GM18858 (cell line): ENCODE data around the gene PITPNC1.
"Not testable (repeated sequence)": the region's sequence is repeated elsewhere in the genome, so short reads cannot be mapped to it uniquely, and the experiment has no call there.

Experiments
- ATAC-seq: cut with Tn5 transposase; IDR thresholded peaks from one replicate; pipeline ENCODE4 v1.9.1; 2021; ENCODE audit not compliant: unreplicated experiment

The PITPNC1 gene

DNA sequence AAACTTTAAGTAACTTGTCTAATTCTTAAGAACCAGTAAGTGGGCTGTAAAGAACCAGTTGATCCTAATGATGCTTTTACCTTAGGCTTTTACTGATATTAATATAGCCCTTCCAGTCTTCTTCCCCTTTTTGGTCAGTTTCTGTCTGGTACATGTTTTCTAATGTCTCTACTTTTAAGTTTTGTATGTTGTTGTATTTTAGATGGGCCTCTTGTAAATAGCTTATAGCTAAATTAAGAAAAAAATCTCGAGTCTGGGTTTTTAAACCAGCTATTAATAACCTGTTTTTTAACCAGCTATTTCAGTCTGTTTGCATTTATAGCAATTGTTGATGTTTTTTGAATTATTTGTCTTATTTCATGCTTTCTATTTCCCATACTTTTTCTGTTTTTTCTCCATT is 79.0 kb downstream of the PITPNC1 start:
- ATAC-seq: no peak

DNA sequence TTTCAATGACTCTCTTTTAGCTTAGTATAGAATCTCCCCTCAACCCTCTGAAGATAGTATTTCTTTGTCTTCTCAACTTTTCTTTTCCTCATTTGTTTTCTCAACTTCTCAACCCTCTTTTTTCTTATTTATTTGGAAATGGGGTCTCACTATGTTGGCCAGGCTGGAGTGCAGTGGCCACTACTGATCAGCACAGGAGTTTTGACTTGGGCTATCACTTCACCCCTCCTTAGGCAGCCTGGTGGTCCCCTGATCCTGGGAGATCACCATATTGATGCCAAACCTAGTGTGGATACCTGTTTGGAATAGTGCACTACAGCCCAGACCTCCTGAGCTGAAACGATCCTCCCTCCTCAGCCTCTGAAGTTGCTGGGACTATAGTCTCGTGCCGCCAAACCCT is 79.8 kb downstream of the PITPNC1 start:
- no peak for ATAC-seq

DNA sequence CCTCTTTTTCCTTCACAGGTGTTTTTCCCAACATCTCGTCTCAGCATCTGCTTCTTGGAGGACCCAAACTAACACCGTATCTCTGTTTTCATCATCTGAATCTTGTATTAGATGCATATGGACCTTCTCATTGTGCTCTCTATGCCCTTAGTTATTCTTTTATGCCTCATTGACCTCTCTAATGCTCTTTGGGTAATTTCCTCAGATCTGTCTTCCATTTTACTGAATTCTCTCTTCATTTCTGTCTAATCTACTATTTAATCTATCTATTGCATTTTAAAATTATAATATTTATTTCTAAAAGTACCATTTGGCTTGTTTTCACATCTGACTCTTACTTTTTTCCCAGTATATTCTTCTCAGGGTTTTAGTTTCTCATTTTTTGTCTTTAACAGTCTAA is 81.1 kb downstream of the PITPNC1 start:
- ATAC-seq: no peak

DNA sequence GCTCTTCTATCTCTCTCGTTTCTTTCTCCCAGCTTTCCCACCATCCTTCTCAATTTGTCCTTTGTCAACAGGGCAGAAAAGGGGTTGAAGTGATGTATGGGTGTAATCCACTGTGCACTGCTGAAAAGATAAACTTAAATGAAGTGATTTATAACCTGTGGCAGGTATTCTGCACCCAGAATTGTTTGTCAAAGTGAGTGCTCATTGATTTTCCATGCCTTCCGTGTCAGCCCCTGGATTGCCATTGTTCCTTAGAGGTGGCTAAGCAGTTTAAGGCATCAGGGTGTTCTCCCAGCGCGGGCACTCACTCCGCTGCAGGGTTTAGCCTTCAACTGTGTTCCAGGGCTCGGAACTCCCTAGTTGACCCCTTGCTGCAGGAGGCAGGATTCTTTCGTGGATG is 82.9 kb downstream of the PITPNC1 start:
- ATAC-seq: no peak

DNA sequence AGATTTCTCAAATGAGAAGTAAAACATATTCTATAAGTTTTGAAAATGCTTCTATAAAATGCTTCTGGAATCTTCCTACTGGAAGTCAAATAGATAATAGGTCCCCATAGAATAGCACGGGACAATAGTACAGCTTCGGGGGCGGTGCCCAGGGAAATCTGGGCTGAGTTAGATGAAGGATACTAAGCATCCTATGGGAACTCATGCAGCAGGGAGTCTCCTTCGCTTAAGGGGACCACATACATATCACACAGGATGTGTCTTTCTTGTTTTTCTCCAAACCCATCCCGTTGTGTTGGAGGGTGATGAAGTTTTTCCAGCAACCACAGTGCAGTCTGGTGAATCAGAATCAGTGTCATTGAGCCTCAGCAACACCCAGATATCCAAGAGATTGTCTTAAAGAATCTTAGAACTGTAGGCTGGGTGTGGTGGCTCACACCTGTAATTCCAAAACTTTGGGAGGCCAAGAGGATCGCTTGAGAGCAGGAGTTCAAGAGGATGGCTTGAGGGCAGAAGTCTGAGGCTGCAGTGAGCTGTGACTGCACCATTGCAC is 84.2 kb downstream of the PITPNC1 start:
- ATAC-seq: no peak

DNA sequence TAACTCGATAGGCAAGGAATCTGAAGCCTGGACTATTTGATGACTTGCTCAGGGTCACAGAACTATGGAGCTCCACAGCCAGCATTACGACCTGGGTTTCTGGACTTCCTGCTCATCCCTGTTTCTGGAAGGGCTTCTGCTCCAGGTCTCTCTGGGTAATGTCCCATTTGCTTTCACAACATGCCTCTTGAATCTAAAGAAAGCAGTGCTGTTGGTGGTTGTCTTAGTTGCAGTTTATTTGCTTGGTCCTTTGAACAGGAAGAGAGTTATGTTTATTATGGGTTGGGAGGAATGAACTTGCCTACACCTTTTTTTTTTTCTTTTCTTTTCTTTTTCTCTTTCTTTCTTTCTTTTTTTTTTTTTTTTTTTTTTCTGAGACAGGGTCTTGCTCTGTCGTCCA is 84.8 kb downstream of the PITPNC1 start:
- ATAC-seq: no peak

DNA sequence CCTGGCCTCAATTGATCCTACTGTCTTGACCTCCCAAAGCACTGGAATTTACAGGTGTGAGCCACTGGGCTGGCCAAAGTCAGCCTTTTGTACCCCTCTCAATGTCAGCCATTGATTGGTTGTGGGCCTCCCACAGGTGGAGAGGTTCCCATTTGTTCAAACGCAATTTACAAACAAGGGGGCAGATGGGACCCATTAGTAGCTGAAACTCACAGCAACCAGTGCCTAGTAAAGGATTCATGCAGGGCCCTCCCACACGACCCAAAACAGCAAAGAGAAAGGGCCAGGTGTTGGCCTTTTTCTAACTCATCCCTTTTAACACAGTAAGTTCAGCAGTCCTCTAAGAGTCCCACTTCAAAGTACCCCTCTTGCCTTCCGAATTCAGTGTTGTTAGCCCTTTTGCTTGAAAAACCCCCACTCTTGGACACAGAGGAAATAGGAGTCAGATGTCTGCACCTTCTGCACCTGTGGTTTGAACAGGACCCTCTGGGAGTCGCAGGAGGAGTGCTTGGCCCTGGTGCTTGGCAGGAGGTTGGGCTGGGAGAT is 89.2 kb downstream of the PITPNC1 start:
- ATAC-seq: no peak

DNA sequence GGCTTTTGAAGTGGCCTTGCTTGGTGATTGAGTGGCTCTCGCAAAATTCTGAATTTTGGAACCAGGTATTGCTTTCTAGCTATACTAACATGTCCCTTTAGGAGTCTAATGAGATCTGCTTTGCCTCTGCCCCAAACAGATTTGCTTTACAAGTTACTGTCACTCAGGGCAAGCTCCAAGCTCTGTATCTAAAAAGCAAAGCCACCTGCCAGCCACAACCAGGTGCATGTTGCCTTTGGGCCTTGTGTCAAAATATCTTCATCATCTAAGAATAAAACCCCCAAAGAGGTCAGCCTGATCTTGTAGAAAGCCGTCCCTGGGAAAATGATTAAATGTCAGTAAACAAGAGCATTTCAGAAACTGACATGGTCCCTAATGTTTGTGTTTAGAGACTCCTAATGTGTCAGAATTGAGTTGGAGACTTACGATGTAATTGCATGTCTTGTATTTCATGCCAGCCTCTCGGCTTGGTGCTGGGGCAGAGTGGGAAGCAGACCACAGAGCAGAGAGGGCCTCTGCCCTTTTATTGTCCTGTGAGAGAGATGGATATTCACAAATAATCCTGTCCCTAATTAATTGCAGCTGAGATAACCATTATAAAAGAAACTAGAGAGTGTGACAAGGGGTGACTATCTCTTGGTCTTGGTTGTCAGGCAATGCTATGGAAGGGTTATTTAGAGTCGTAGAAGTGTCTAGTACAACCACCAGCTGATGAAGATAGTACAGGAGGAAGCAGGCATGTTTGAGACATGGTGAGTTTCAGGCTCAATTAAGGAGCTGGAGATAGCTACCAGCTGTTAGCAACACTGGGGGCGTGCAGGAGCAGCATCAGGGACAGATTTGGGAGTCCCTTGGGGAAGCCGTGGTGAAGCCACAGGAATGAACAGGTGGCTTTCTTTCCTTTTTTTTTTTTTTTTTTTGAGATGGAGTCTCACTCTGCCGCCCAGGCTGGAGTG is 90.7 kb downstream of the PITPNC1 start:
- no peak for ATAC-seq

DNA sequence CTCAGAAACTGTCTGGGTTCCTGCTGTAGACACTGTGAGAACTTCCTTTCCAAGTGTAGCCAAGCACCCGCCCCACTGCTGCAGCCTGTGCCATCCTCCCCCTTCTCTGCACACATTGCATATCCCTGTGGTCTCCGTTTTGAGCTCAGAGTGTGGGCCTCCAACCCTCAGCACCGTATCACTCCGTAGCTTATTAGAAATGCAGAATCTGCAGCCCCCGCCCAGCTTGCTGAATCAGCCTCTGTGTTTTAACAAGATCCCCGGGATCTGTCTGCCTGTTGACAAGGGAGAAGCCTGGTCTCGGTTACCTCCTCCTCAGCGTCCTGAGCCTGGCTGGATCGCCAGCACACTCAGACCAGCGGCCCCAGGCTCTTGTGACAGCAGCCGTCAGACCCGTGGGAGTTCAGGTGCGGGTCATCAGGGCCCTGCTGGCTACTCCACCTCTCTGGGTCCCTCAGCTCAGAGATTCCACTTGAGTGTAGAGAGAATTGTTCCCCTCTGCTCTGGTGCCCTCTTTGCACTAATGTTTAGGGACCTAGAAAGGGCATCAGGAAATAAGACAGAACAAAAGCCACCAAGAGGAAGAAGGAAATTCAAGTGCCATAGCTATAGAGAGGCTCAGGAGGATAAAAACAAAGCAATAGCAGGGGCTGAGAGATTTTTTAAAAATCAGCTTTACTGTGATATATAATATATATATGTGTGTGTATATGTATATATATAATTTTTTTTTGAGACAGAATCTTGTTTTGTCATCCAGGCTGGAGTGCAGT is 92.3 kb downstream of the PITPNC1 start:
- ATAC-seq: no peak

DNA sequence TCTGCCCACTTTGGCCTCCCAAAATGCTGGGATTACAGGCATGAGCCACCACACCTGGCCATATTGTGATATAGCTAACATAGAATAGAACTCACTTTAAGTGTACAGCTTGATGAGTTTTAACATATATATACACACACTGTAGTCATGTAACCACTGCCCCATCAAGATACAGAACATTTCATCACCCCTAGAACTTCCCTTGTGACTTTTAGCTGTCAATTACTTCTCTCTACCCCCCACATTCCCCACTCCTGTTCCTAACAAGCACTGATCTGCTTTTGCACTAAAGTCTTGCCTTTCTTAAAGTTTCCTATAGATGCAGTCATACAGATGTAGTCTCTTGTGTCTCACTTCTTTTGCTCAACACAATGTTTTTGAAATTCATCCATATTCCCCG is 93.1 kb downstream of the PITPNC1 start:
- ATAC-seq: no peak

DNA sequence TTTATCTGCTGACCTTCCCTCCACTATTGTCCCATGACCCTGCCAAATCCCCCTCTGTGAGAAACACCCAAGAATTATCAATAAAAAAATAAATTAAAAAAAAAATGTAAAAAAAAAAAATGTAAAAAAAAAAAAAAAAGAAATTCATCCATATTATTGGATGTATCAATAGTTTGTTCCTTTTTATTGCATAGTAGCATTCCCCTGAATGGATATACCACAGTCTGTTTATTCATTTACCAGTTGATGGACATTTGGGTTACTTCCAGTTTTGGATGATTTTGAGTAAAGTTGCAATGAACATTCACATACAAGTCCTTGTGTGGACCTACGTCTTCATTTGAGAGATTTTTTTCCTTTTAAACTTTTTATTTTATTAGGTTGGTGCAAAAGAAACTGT is 94.0 kb downstream of the PITPNC1 start:
- no peak for ATAC-seq

DNA sequence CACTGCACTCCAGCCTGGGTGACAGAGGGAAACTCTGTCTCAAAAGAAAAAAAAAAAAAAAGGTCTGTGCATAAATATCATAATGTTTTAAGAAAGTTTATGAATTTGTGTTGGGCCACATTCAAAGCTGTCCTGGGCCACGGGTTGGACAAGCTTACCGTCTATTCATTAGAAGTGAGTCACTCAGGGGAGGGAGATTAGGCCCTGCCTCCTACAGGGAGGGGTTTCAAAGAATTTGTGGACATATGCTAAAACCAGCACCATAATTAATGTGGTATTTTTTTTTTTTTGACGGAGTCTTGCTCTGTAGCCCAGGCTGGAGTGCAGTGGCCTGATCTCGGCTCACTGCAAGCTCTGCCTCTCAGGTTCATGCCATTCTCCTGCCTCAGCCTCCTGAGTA is 95.5 kb downstream of the PITPNC1 start:
- not testable (repeated sequence) for ATAC-seq

DNA sequence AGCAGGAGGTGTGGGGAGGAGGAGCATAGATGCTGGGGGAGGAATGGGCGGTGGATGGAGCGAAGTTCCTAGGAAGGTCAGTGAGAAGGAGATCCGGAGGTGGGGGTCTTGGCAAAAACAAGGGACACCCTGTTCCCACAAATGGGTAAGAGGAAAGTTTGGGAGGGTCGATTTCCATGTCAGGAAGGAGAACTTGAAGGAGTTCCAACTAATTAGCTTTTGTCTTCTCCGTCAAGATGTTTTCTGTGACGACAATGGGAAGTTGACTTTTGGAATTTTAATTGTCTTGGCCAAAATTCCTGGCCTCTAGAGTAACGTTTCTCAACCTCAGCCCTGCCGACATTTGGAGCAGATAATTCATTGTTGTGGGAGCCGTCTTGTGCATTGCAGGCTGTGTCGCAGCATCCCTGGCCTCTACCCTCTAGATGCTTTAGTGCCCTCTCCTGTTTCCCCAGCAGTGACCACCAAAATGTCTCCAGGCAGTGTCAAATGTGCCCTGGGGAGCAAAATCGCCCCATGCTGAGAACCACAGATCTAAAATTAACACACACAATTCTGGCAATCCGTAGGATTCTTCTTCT is 97.1 kb downstream of the PITPNC1 start:
- ATAC-seq: no peak

DNA sequence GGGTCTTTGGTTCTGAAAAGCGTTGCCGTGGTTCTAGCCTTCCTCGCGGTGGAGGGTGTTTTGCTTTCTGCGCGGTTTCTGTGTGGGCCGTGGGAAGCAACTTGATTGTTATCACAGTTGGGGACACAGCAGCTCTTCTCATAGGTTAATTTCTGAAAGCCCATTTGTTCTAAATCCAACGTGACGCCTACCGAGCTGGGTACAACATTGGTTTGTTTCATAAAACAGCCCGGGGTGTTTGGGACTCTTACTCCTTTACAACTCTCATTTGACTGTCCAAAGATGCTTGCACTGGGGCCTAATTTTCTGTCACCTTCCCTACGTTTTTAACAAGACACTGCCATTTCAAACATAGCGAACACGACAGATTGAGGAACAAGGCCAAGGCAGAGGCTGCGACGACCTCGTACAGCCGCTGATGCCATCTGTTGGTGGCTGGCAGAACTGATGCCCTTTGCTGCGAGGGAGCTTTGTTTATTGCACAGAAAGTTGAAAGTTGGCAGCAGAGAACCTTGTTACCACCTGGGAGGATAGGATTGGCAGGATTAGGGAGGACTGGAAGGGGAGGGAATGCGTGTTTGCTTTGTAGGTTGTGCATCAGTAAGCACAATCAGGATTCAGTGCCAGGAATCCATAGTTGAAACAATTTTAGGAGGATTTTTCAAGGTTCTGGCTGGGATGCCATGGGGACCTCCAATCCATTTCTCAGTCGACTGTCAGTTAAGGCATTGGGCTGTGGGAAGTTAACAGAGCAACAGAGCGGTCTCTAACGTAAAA is 98.3 kb downstream of the PITPNC1 start:
- no peak for ATAC-seq

DNA sequence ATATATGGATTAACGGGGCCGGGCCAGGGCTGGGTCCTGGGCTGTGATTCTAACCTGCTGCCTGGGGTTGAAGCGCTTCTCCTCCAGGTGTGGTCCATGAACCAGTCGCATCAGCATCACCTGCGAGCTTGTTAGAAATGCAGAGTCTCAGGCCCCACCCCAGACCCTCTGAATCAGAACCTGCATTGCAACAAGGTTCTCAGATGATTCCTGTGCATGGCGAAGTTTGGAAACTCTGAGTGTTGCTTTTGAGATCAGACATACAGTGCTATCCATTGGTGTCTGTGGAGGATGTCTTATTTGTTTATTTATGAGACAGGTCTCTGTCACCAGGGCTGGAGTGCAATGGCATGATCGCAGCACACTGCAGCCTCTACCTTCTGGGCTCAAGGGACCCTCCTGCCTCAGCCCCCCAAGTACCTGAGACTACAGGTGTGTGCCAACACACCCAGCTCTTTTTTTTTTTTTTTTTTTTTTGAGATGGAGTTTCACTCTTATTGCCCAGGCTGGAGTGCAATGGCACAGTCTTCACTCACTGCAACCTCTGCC is 99.8 kb downstream of the PITPNC1 start:
- ATAC-seq: no peak

DNA sequence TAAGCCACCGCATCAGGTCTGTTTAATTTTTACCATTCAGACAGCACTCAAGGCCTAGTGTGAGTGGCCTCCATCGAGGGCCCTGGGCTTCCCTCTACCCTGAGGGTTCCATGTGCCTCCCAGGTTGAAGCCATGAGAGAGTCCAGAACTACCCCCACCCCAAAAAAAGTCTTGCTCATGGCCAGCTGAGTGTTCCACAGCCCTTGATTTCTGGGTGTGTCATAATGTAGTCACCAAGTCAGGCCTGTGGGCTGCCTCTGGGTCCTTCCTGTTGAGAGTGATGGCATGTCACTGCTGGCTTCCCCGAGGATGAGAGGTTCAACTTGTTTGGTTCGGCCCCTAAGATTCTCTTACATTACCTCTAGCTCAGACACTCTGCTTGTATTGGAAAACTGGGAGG is 100.6 kb downstream of the PITPNC1 start:
- no peak for ATAC-seq

DNA sequence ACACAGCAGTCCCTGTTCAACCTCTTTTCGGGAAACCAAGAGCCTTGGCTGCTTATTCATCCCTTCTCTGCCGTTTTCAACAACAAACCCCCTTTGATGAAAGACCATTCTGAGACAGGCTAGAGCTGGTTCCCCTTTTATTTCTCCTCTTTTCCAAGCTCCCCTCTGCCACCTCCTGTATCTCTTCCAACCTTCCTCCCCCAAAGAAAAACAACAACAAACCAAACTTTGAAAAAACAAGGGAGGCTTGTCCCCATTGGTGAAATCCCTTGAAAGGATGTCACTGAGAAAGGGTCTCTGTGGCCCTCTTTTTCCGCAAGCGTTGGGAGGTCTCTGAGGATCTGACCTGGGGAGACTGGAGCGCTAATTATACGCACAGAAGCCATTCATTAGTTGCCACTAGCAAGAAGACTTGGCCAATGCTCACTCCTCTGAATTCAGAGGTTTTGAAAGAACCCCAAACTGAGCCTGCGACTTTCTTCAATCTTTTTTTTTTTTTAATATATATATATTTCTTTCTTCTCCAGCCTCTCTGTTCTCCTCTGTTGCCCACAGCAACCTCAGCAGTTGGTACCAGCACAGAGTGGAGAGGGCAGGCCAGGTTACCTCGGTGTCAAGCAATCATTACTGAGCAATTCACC is 101.4 kb downstream of the PITPNC1 start:
- no peak for ATAC-seq

DNA sequence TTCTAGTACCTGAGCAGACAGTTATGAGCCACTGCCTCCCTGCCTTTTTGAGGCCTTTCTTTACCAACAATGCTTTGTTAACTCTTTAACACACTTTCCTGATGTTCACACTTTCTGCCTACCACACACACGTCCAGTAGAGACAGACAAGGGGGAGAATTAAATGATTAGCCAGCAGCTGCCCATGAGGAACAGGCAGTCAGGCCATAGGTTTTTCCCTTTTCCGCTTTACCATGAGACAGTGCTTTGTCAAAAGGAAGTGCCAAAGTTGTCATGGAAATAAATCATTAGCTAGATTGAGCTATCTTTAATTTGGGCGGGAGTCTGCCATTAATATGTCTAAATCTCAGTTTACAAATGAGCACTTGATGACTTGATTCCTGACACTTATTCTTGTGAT is 102.1 kb downstream of the PITPNC1 start:
- no peak for ATAC-seq

DNA sequence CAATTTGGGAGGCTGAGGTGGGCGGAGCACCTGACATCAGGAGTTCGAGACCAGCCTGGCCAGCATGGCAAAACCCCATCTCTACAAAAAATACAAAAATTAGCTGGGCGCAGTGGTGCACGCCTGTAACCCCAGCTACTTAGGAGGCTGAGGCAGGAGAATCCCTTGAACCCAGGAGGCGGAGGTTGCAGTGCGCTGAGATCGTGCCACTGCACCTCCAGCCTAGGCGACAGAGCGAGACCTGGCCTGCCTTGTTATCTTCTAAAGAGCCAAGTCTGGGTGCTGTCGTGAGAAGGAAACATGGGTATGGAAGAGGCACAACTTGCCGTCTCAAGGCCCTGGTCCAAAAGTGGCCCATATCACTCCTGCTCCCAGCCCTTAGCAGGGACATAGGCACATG is 103.9 kb downstream of the PITPNC1 start:
- not testable (repeated sequence) for ATAC-seq

DNA sequence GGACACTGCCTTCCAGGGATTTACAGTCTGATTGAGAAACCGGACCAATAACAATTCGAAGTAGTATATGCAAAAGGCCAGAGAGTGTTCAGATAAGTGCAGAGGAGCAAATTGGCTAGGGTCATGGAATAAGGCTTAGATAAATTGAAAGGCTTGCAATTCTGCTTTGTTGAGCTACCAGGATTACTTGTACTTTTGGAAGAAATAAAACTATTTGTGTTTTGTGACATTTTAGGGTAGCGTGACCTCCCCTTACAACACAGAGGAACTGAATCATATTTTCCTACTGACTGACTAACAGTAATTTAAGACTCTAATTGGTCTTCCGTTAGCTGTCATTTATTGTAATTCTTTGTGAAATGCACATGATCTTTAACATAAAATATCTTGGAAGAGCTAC is 104.7 kb downstream of the PITPNC1 start:
- ATAC-seq: no peak
